GM18526 (cell line): ENCODE results near the gene ADRM1.

Experiments
- POLR2A ChIP-seq: IDR thresholded peaks from 3 replicates; pipeline ENCODE4 v1.6.1; 2011; ENCODE audit not compliant: insufficient read length; ENCODE audit errors: extremely low read depth

ADRM1 gene

DNA sequence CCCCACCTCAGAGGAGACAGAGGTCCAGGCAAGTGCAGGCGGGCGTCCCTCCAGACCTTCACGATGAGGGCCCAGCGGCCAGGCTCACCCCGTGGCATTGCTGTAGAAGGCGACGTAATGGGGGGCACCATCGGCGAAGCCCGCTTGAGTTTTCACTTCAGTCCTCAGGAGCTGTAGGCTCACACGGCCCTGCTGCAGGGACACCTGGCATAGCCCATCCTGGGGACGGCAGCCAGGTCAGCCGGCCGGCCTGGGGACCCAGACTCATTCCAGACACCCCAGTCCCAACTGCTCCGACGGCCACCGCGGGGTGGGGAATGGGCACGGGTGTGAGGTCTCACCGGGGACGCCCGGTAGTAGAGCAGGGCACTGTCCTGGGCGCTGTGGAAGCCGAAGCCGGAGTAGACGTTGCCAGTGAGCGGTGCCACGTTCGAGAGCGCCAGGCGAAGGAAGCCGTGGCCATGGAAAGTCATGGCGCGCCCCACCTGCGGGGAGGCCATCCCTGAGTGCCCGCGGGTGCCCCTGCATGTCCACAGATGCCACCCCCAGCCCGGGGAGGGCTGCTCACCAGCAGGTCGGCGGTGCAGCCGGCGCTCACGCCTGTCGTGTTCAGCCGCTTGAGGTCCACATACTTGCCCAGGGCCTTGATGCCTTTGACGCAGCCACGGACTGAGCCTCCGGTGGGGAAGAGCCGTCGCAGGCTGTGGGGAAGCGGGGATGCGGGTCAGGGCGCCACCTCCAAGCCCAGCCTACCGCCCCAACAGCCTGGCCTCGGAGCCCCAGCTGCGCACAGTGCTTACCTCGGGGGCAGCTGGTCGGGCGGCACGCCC, 9.2 kb downstream of the ADRM1 start:
- TF ChIP-seq POLR2A, result no peak

DNA sequence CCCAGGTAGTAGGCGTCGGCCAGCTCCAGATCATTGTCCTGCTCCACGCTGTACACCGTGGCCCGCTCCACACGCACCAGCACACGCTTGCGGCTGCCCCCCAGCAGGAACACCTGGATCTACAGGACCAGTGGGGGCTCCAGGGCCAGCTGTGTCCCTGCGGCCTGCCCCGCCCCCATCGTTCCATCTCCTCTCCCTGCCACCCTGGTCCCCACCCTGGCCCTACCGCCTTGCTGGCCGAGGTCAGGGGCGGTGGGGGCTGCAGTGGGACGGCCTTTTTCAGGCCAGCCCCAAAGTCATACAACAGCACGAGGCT, 9.8 kb downstream of the ADRM1 start:
- no peak for TF ChIP-seq POLR2A

DNA sequence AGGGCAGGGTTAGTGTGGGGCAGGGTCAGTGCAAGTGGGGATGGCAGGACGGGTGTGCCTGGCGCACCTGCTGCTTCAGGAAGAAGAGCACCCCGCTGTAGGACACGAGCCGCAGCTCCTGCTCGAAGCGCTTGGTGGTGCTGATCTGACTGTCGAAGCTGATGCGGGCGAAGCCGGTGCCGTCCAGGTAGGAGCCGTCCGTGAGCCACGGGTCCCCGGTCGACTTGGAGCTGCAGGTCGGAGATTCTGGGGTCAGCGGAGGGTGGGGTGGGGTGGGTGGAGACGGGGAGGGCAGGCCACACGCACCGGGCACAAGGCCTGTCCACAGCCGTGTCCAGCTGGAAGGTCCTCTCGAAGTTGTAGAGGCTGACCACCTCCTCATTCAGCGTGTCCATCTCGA, 10.2 kb downstream of the ADRM1 start:
- no peak for TF ChIP-seq POLR2A

DNA sequence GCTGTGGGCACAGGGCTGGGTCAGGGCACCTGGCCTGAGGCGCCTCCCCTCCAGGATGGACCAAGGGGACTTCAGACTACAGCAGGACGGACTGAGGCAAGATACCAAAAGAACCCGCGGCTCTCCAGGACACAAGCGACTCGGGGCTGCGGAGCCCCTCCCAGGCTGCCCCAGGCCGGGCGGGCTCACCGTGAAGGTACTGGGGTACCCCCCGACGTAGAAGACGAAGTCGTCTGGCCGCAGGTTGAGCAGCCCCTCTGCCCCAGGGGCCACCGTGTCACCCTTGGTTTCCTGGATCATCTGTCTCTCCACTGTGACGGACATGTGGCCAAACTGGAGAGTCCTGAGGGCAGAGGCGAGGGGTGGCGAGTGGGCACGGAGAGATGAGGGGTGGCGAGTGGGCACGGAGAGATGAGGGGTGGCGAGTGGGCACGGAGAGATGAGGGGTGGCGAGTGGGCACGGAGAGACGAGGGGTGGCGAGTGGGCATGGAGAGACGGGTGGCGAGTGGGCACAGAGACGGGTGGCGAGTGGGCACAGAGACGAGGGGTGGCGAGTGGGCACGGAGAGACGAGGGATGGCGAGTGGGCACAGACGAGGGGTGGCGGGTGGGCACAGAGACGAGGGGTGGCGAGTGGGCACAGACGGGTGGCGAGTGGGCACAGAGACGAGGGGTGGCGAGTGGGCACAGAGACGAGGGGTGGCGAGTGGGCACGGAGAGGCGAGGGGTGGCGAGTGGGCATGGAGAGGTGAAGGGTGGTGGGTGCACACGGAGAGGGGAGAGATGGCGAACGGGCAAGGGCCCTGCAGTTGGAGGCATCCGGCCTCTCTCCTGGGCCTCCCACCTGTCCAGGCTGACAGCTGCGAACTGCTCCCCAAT, 10.9 kb downstream of the ADRM1 start:
- no peak for TF ChIP-seq POLR2A

DNA sequence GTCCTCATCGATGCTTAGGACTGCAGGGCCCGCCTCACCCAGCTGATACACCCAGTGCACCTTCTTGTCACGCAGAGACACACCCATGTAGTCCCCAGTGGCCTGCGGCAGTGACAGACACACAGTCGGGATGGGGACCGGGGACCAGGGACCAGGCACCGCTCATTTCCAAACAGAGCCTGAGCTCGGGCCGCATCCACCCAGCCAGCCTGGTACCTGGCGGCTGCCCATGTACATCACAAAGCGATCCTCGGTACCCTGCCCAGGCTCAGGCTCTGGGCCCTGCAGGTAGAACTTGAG, 11.5 kb downstream of the ADRM1 start:
- TF ChIP-seq POLR2A, result no peak

DNA sequence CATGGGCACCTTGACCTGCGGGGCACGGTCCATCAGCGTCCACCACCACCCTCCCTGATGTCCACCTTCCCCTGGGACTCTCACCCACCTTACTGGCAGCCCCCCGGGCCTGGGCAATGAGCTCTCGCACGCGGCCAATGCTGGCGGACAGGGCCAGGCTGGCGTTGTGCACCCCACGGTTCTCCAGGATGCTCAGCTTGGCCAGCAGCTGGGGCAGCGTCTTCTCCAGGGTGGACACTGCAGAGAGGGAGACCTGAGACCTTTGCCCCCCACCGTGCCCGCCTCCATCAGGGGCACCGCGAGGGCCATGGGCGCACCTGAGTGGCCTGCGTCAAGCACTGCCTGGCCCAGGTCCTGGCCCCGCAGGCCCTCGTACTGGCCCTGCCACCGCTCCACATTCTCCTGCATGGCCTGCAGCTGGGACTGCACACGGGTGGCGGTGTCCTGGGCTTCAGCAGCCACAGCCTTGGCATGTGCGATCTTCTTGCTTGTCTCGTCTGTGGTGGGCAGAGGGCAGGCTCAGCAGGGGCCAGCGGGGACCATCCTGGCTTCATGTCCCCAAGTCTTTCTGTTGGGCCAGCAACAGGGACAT, 12.0 kb downstream of the ADRM1 start:
- TF ChIP-seq POLR2A, result no peak

DNA sequence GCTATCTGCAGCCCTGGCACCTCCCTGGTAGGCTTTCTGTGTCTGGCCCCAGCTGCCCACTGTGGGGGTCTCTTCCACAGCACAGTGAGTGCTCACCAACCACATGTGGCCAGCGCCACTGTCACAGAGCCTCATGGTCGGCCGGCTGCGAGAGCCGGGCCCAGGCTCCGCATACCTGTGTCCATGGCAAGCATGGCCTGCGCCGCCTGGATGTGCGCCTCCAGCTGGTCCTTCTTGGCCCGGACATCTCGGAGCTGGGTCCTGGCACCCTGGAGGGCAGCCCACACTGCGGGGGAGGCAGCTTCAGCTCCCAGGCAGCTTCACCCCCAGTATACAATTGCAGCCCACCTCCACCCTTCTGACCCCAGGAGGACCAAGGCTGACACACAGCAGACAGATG, 13.0 kb downstream of the ADRM1 start:
- TF ChIP-seq POLR2A, result no peak

DNA sequence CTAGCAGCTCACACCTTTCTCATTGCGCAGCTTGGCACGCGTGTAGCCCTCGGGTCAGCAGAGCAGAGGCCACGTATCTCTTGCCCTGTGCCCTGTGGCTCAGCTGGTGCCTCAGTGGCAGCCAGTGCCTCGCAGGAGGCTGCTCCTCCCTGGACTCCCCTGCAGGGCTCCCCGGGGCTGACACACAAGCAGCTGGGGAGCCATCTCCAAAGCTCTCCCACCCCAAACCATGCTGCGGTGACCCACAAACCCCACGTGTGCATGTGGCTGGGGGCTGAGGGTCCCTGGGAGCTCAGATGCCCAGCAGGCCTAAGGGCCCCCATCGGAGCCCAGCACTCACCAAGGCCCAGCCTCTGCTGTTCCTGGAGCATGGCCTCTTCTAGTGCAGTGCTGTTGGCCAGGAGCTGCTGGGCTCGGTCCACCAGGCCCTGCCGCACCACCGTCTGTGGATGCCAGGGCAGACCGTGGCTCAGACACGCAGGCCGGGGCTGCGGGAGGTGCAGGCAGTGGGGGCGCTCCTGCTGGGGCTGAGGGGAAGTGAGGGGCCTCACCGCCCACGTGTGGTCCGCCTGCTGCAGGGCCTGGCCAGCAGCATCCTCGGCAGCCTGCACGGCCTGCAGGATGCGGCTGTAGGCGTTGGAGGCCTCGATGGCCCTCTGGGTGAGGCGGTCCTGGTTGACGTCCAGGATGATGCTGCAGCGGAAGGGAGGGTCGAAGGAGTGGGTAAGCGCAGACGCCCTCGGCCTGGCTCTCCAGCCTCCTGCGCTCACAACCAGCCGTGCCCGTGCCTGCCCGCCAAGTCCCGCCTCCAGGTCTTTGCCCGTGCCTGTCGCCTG, 13.8 kb downstream of the ADRM1 start:
- TF ChIP-seq POLR2A, result no peak

DNA sequence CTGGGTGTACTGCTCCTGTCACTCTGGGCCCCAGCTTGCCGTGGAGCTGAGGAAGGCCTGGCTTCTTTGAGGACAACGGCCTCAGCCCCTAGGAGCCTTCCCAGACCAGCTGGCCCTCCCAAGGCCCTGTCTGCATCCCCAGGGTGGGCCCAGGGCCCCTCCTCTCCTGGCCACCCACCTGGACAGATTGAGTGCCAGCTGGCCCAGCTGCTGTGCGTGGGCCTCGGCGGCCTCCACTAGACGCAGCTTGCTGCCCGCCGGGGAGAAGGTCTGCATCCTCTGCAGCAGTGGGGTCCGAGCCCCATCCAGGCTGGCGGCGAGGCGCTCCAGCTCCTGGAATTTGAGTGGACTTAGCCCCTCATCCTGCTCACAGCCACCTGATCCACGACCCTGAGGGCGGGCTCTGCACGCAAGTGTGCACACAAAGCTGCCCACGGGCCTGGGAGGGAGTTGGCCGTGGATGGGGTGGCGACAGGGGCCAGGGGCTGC, 14.4 kb downstream of the ADRM1 start:
- no peak for TF ChIP-seq POLR2A

DNA sequence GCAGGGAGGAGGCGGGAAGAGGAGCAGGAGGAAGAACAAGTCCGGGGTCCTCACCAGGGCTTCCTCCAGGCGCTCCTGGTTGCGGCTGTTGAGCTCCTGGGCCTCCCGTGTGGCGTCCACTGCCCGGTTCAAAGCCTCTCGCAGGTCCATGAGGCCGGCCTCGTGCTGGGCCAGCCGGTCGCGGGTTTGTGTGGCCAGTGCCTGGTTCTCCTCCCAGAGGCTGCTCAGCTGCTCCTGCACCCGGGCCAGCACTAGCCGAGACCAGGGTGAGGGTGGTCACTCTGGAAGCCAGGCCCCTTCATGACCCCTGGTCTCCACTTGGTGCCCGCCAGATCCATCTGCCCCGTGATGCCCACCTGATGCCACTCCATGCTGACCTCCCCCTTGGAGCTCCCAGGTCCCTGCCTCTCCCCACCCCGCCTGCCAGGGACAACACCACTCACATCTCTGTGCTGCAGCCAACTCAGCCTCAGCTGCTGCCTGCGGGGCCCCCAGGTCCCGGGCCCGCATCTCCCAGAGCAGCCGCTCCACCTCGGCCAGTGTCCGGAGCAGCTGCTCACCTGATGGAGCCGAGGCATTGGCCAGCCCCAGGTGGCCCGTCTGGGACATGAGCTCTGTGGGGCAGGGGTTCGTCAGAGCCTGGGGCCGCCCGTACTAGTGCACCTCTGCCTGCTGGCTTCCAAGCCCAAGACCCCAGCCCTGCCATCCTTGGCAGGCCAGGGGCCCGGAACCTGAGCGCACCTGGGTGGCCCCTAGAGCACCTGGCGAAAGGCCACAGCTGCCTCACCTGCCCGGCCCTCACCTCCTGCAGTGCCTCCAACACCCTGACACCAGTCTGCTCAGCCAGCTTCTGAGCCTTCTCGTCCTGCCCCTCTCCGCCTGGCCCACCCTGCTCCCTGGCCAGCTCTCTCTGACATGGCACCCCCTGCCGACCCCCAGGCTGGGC, 15.9 kb downstream of the ADRM1 start:
- no peak for TF ChIP-seq POLR2A

DNA sequence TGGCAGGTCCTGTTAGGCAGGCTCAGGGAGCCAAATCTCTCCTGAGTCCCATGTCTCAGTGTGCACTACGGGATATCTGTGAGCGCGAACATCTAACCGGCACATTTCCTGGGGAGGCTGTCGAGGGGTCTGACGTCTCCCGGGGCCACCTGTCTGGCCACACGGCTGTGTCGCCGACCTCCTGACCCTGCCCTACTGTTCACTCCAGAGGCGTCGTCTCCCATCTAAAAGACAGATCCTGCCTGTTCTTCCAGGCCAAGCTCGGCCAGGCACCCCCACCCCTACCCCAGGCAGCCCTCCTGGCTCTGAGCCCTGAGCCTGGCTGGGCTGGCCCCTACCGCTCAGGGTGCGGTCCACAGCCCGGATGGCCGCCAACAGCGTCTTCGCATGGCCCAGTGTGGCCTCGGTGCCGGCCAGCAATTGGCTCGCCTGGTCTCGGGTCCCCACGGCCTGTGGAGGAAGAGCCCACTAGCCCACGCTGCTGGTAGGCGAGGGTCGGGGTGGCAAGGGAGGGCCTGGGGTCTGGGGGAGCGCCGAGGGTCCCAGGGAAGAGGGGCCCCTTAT, 16.6 kb downstream of the ADRM1 start:
- no peak for TF ChIP-seq POLR2A

DNA sequence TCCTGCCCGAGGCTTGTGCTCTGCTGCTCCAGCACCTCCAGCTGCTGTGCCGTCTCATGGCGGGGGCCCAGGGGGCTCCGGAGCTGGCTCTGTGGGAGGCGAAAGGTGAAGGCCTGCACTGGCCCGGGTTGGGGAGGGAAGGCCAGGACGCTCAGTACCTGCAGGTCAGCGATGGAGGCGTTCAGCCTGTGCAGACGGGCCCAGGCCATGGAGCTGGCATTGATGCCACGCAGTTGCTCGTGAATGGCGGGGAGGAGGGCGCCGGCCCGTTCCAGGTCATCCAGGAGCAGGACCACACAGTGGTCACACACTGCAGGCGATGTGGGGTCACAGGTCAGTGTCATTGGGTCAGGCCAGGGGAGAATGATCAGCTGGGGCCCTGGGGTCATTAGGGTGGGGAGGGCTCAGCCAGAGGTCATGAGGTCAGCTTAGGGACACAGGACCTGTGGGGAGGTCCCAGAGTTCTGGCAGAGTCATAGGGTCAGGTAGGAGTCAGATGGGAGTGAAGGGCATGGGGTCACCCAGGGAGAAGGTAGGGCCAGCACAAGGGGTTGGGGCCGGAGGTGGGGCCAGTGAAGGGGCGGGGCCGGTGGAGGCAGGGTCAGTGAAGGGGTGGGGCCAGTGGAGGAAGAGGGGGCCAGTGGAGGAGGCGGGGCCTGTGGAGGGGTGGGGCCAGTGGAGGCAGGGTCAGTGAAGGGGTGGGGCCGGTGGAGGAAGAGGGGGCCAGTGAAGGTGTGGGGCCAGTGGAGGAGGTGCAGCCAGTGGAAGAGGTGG, 18.0 kb downstream of the ADRM1 start:
- TF ChIP-seq POLR2A, result no peak

DNA sequence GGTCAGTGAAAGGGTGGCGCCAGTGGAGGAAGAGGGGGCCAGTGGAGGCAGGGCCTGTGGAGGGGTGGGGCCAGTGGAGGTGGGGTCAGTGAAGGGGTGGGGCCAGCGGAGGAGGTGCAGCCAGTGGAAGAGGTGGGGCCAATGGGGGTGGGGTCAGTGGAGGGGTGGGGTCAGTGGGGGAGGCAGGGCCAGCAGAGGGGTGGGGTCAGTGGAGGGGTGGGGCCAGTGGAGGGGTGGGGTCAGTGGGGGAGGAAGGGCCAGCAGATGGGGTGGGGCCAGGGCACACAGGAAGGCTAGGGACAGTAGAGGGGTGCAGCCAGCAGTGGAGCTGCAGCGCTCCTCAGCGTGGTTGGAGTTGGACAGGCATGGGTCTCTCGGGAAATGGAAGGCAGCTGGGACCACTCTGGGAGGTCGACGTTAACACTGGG, 18.7 kb downstream of the ADRM1 start:
- no peak for TF ChIP-seq POLR2A
